Measurements from ENCODE around the gene GRK3. TPM values are rescaled to one million over a fixed set of nuclear protein-coding genes. Genes with fewer than 3 reads are reported as not detected.

The GRK3 gene
- total and polyA plus RNA-seq, 8 donors: 18.4 to 33.9 (median 23.8) TPM

DNA sequence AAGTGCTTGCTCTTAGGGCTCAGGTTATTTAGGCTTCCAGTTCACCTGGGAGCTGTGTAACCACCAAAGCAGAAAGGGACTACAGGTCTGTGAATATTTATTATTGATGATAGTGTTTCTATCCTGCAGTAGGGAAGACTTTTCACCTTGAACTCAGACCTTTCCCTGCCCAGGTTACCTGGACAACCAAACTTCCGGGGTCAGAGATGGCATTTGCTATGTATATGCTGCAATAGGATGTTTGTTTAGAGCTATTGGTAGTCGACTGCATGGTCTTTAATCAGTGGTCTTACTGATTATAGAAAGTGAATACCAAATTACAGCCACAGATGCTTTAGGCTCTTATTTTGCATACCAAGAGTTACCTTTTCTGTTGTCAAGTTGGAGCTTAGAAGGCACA lies 94.9 kb downstream of the GRK3 start:
- no peak for ATAC-seq
- intact Hi-C loops (cut with DNase I): no loop called here

DNA sequence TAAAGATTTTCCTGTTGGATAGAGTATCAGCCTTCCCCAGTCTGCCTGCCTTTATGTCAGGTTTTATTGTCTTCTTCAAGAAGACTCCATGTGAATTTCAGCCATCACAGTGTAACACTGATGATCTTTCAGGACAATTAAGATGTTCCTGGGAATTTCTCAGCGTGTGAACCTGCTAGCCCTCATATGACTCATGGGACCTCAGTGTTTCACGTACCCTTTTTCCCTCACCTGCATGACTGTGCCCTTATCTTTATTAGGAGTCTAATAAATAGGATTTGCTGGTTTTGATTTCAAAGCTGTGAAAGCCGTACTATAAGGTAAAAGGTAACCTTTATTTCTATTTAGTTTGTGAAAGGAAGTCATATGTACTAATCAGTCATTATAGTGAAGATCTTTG lies 95.9 kb downstream of the GRK3 start:
- ATAC-seq (no peak), DNase-seq (no peak)
- TF ChIP-seq, protein P1, sequence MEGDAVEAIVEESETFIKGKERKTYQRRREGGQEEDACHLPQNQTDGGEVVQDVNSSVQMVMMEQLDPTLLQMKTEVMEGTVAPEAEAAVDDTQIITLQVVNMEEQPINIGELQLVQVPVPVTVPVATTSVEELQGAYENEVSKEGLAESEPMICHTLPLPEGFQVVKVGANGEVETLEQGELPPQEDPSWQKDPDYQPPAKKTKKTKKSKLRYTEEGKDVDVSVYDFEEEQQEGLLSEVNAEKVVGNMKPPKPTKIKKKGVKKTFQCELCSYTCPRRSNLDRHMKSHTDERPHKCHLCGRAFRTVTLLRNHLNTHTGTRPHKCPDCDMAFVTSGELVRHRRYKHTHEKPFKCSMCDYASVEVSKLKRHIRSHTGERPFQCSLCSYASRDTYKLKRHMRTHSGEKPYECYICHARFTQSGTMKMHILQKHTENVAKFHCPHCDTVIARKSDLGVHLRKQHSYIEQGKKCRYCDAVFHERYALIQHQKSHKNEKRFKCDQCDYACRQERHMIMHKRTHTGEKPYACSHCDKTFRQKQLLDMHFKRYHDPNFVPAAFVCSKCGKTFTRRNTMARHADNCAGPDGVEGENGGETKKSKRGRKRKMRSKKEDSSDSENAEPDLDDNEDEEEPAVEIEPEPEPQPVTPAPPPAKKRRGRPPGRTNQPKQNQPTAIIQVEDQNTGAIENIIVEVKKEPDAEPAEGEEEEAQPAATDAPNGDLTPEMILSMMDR (IDR thresholded peaks at IDR 0.05): no peak
- peaks cover 0 to 18% of the 10 kb centered on the region in 2 donors for H3K4me1 ChIP-seq
- peak overlapping the region in 1 of 2 donors; percentile 3 for H3K27ac ChIP-seq
- H3K36me3 ChIP-seq: no peaks in the 10 kb centered on the region
- no peaks in the 10 kb centered on the region for H3K27me3 ChIP-seq
- H3K9me3 ChIP-seq: no peaks in the 10 kb centered on the region
- H3K4me3 ChIP-seq: no peak overlapping the region
- intact Hi-C loops (cut with DNase I): no loop called here

More for the DNA sequence above, 94.9 kb downstream of the GRK3 start:
- Histone ChIP-seq H3K27ac (no peak overlapping the region), H3K4me3 (no peak overlapping the region), H3K27me3 (no peaks in the 10 kb centered on the region), H3K4me1 (peaks cover 0 to 18% of the 10 kb centered on the region in 2 donors), H3K36me3 (no peaks in the 10 kb centered on the region), H3K9me3 (no peaks in the 10 kb centered on the region)
- TF ChIP-seq, protein P1 (IDR thresholded peaks at IDR 0.05): no peak
- no peak for DNase-seq

DNA sequence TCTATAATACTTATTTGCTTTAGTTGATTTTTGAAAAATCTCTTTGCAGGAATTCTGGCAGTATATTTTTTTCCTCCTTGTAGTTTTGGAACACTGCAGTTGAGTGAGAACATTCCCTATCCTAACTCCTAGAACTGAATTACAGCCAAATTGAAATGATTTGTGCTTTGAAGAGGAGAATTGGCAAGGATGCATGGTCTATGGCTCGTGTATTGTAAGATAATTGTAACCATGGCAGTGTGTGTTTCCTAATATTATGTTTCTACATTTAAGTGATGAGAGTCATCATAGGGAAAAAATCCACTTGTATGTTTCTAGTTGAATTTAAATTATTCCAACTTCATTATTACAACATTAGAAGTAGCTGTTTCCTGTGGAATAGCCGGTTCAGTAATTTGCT lies 96.6 kb downstream of the GRK3 start:
- Histone ChIP-seq H3K27me3 (no peaks in the 10 kb centered on the region), H3K36me3 (no peaks in the 10 kb centered on the region), H3K4me1 (peaks cover 0 to 24% of the 10 kb centered on the region in 2 donors), H3K9me3 (no peaks in the 10 kb centered on the region), H3K4me3 (no peak overlapping the region), H3K27ac (peak overlapping the region; percentile 21 to 38)
- TF ChIP-seq, protein P1 (IDR thresholded peaks at IDR 0.05): no peak
- intact Hi-C loops (cut with DNase I): no loop called here
- ATAC-seq: peak; percentile 64
- peak in 2 of 4 donors; percentile 81 to 91 for DNase-seq

DNA sequence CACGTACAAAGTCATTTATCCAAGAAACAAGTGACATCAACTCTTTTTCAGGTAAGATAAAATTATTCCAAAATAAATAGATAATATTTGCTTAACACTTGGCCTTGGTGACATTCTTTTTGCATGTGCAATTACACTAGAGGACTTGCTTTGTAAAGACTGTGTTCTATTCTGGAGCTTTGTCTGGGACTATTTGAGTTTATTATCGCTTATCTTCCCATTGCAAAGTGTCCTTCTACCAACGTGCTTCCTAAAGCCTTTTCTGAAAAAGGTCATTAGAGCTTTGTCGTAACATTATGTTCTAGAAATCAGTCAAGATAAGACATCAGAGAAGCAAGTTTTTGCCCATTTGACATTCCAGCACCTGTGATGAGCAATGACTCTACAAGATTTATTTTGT lies 99.2 kb downstream of the GRK3 start:
- no peaks in the 10 kb centered on the region for H3K27me3 ChIP-seq
- peaks cover 8 to 41% of the 10 kb centered on the region in 2 donors for H3K4me1 ChIP-seq
- intact Hi-C loops (cut with DNase I): no loop called here
- H3K36me3 ChIP-seq: no peaks in the 10 kb centered on the region
- H3K9me3 ChIP-seq: no peaks in the 10 kb centered on the region
- TF ChIP-seq, protein P1 (IDR thresholded peaks at IDR 0.05): no peak
- ATAC-seq (peak; percentile 50), DNase-seq (no peak)
- no peak overlapping the region for H3K27ac ChIP-seq
- H3K4me3 ChIP-seq: no peak overlapping the region

DNA sequence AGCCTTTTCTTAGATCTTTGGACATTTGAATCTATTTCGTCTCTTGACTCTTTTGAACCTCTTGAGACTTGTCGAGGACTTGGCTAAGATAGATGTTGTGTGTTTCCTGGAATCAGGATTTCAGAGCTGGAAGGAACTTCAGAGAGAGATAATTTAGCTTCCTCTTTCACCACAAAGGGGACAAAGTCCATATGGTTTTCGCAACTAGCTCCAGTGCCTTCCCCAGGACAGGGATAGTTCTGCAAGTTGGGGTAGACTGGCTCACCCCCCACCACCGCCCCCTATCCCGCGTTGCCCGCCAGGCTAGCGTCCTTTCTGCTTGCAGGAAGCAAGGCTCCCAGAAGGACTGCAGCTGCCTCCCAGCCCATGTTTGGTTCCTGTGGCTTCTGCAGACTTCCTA lies 101.8 kb downstream of the GRK3 start:
- ATAC-seq (peak; percentile 58), DNase-seq (peak in 3 of 4 donors; percentile 62 to 92 (median 81))
- no peaks in the 10 kb centered on the region for H3K36me3 ChIP-seq
- peak overlapping the region; percentile 34 to 37 for H3K27ac ChIP-seq
- intact Hi-C loops (cut with DNase I): no loop called here
- no peaks in the 10 kb centered on the region for H3K27me3 ChIP-seq
- H3K9me3 ChIP-seq: no peaks in the 10 kb centered on the region
- H3K4me1 ChIP-seq: peaks cover 14 to 42% of the 10 kb centered on the region in 2 donors
- TF ChIP-seq, protein P1 (IDR thresholded peaks at IDR 0.05): no peak
- no peak overlapping the region for H3K4me3 ChIP-seq
